Measurements from ENCODE around the gene SH3RF2. TPM values are rescaled to one million over a fixed set of nuclear protein-coding genes. Genes with fewer than 3 reads are reported as not detected.
"Not testable (repeated sequence)": the region's sequence is repeated elsewhere in the genome, so short reads cannot be mapped to it uniquely, and the experiment has no call there.

Gene SH3RF2
- total and polyA plus RNA-seq, 9 of the 15 experiments (the other 6 are each of a cell fraction or from before 2014, with no cell fraction given), result 0.05 TPM; not detected in 8

GRCh38 chr5:146108870-146109269, 172.5 kb downstream of the SH3RF2 start:
- BruUV-seq (replicated peaks); H3K9me1 ChIP-seq (ENCODE audit: control insufficient read depth, insufficient read depth, low read length); intact Hi-C loops (cut with micrococcal nuclease); FAIRE-seq; DNase-seq (ENCODE audit: extremely low read depth in 1 of 4, low spot score in 3 of 4); H4K20me1 ChIP-seq (replicated peaks; ENCODE audit: control insufficient read depth, insufficient read depth, low read length); H3K9ac ChIP-seq (ENCODE audit: insufficient read depth in 1 of 2, low read depth in 2 of 2, low read length in 2 of 2); H3K9me3 ChIP-seq (replicated peaks; ENCODE audit: control insufficient read depth, insufficient read depth, low read depth, low read length); H3K27me3 ChIP-seq (ENCODE audit: control insufficient read depth in 2 of 2, insufficient read depth in 2 of 2, low read length in 2 of 2); in situ Hi-C loops (cut with MboI); H2AFZ ChIP-seq (ENCODE audit: low read depth, low read length); ATAC-seq; H3K4me2 ChIP-seq (ENCODE audit: insufficient read depth, low read length); H3K4me3 ChIP-seq; H3K27ac ChIP-seq (ENCODE audit: extremely low read depth, low read depth, low read length); H3K79me2 ChIP-seq (ENCODE audit: control insufficient read depth, insufficient read depth, low read length); CTCF ChIA-PET (ENCODE audit: low intra/inter-chr PET ratio): not testable (repeated sequence)
- POLR2A ChIA-PET, result interaction anchor here (0.6 to 1.4 kb wide), 4 partner anchors 8 to 328 kb away, joined by 3 to 6 read pairs (median 4); no protein-coding TSS in a partner anchor
- peaks cover 7 to 12% of the 10 kb centered on the region in 2 experiments; a peak in 3 of 5 replicates for H3K4me1 ChIP-seq (replicated peaks in 1 of 2; ENCODE audit: control insufficient read depth in 2 of 2, insufficient read depth in 2 of 2, low read length in 2 of 2)
- peaks cover 16% of the 10 kb centered on the region; the same call in 2 of the 3 replicates for H3K36me3 ChIP-seq (ENCODE audit: control insufficient read depth, insufficient read depth, low read length)
- TF ChIP-seq ZNF121 (CRISPR knock-in tag; conservative IDR thresholded peaks at IDR 0.05) (peak; percentile 52; the same call in 1 of the 2 replicates), ZNF316 (IDR thresholded peaks at IDR 0.05) (peak; percentile 29; the same call in 1 of the 2 replicates)
- 61% methylated on average over 2 of the region's 2 CpGs for WGBS (ENCODE audit: insufficient coverage, low coverage, missing lambda C conversion rate)

- CTCF ChIA-PET (ENCODE audit: low intra/inter-chr PET ratio), result no interaction called here
- TF ChIP-seq POLR2G (IDR thresholded peaks at IDR 0.05; ENCODE audit: low read depth, low read length) (no peak), SMAD1 (IDR thresholded peaks at IDR 0.05; ENCODE audit: low read depth, low read length, partially characterized antibody) (no peak), ZNF79 (CRISPR knock-in tag; IDR thresholded peaks at IDR 0.05; ENCODE audit: low read depth) (no peak), TFAP4 (CRISPR knock-in tag; IDR thresholded peaks at IDR 0.05; ENCODE audit: borderline replicate concordance) (no peak)
Measured at GRCh38 chr5:146109379-146109778, 173.0 kb downstream of the SH3RF2 start.

More at GRCh38 chr5:146109379-146109778, 173.0 kb downstream of the SH3RF2 start:
- FAIRE-seq, result no peak
- ATAC-seq, result peak; percentile 37
- H3K27me3 ChIP-seq (ENCODE audit: control insufficient read depth in 2 of 2, insufficient read depth in 2 of 2, low read length in 2 of 2), result no peaks in the 10 kb centered on the region
- no peak overlapping the region for H3K9ac ChIP-seq (ENCODE audit: insufficient read depth in 1 of 2, low read depth in 2 of 2, low read length in 2 of 2)
- in situ Hi-C loops (cut with MboI), result no loop called here
- WGBS (ENCODE audit: insufficient coverage, low coverage, missing lambda C conversion rate), result 19% methylated on average over 1 of the region's 1 CpG
- H2AFZ ChIP-seq (ENCODE audit: low read depth, low read length), result no peak overlapping the region
- H4K20me1 ChIP-seq (replicated peaks; ENCODE audit: control insufficient read depth, insufficient read depth, low read length), result no peaks in the 10 kb centered on the region
- no peak overlapping the region for H3K4me3 ChIP-seq
- intact Hi-C loops (cut with micrococcal nuclease), result no loop called here
- no peak overlapping the region for H3K27ac ChIP-seq (ENCODE audit: extremely low read depth, low read depth, low read length)
- DNase-seq (ENCODE audit: extremely low read depth in 1 of 4, low spot score in 3 of 4), result peak in 1 of 4 experiments; percentile 4
- no peaks in the 10 kb centered on the region for H3K9me1 ChIP-seq (ENCODE audit: control insufficient read depth, insufficient read depth, low read length)
- peaks cover 7 to 12% of the 10 kb centered on the region in 2 experiments; a peak in 3 of 5 replicates for H3K4me1 ChIP-seq (replicated peaks in 1 of 2; ENCODE audit: control insufficient read depth in 2 of 2, insufficient read depth in 2 of 2, low read length in 2 of 2)
- POLR2A ChIA-PET, result interaction anchor here (0.6 to 1.0 kb wide), 2 partner anchors 13 to 327 kb away, joined by 3 to 4 read pairs; no protein-coding TSS in a partner anchor
- H3K9me3 ChIP-seq (replicated peaks; ENCODE audit: control insufficient read depth, insufficient read depth, low read depth, low read length), result no peaks in the 10 kb centered on the region
- no peak overlapping the region for H3K4me2 ChIP-seq (ENCODE audit: insufficient read depth, low read length)
- no peaks in the 10 kb centered on the region for H3K79me2 ChIP-seq (ENCODE audit: control insufficient read depth, insufficient read depth, low read length)
- H3K36me3 ChIP-seq (ENCODE audit: control insufficient read depth, insufficient read depth, low read length), result peaks cover 21% of the 10 kb centered on the region; the same call in 2 of the 3 replicates
- TSS peak; percentile 4 for BruUV-seq (replicated peaks)

All from K562 (cell line).